GM12892 (cell line): ENCODE data around the gene TFAP2C.

Experiments used
- POLR2A ChIP-seq: IDR thresholded peaks from 2 replicates; pipeline ENCODE4 v1.6.1; 2011; ENCODE audit warnings: low read depth, low read length, control low read depth
- POLR2AphosphoS5 ChIP-seq: IDR thresholded peaks from 2 replicates; pipeline ENCODE4 v1.6.1; 2011; ENCODE audit warnings: low read depth, low read length, control low read depth
- TAF1 ChIP-seq: IDR thresholded peaks from 2 replicates; pipeline ENCODE4 v1.6.1; 2011; ENCODE audit warnings: low read depth, mild to moderate bottlenecking, control low read depth, low read length, borderline replicate concordance

GRCh38 chr20:56584916-56585315 lies 44.2 kb upstream of the TFAP2C start:
- TF ChIP-seq POLR2AphosphoS5 (no peak), POLR2A (no peak), TAF1 (no peak)
